PC-3 (cell line): Measurements from ENCODE around the gene ESPNL. TPM values are rescaled to one million over a fixed set of nuclear protein-coding genes. Genes with fewer than 3 reads are reported as not detected.

ENCODE experiments used
- ATAC-seq: fragments of 200-7000 bp; cut with Tn5 transposase; 2 replicates; pipeline ENCODE4 v1.9.1; 2020; ENCODE audit warnings: mild to moderate bottlenecking, moderate library complexity
- BruUV-seq: library from RNA; stranded (reverse); fragments of 400-500 nt; replicated peaks from 2 replicates; lab custom pipeline; 2021; lab: Mats Ljungman, UMichigan
- CTCF ChIA-PET: fragments of 300-600 bp; sonication (Branson Sonifier 250); formaldehyde crosslinking; loops from one replicate; lab custom pipeline; 2022; ENCODE audit warnings: antibody characterized with exemption; lab: Charles Lee
- POLR2A ChIA-PET: fragments of 300-600 bp; sonication (Branson Sonifier 250); formaldehyde crosslinking; loops from one replicate; lab custom pipeline; 2022; ENCODE audit warnings: antibody characterized with exemption; ENCODE audit not compliant: unreplicated experiment; lab: Charles Lee
- DNase-seq: peaks from one replicate; pipeline ENCODE4 v3.0.0-alpha.2; 2015
- H2AFZ ChIP-seq: fragments of 300-600 bp; sonication (generic); 2 replicates; pipeline ENCODE4 v1.6.0; 2016; ENCODE audit warnings: antibody characterized with exemption, low read length
- H3F3A ChIP-seq: fragments of 300-600 bp; sonication (generic); one replicate; pipeline ENCODE4 v1.6.0; 2017; ENCODE audit warnings: antibody characterized with exemption, low read length, control low read depth, mild to moderate bottlenecking; ENCODE audit not compliant: unreplicated experiment
- H3K27ac ChIP-seq: fragments of 300-600 bp; sonication (generic); 2 replicates; pipeline ENCODE4 v1.5.1; 2016; ENCODE audit warnings: mild to moderate bottlenecking, low read length
- H3K27me3 ChIP-seq: fragments of 300-600 bp; sonication (generic); 2 replicates; pipeline ENCODE4 v1.6.1; 2016; ENCODE audit warnings: low read length, mixed read lengths
- H3K36me3 ChIP-seq: fragments of 300-600 bp; sonication (generic); 2 replicates; pipeline ENCODE4 v1.6.1; 2016; ENCODE audit warnings: low read depth, mixed run types, low read length, mixed read lengths
- H3K4me1 ChIP-seq: fragments of 300-600 bp; sonication (generic); 2 replicates; pipeline ENCODE4 v1.5.1; 2016; ENCODE audit warnings: low read length; ENCODE audit not compliant: insufficient read depth
- H3K4me2 ChIP-seq: fragments of 300-600 bp; sonication (generic); 2 replicates; pipeline ENCODE4 v1.6.0; 2016; ENCODE audit warnings: low read length
- H3K4me3 ChIP-seq: fragments of 300-600 bp; sonication (generic); 2 replicates; pipeline ENCODE4 v1.5.1; 2016; ENCODE audit warnings: mild to moderate bottlenecking, low read length, mixed read lengths
- H3K79me2 ChIP-seq: fragments of 300-600 bp; sonication (generic); 2 replicates; pipeline ENCODE4 v1.6.1; 2017; ENCODE audit warnings: low read length, mixed read lengths
- H3K9ac ChIP-seq: fragments of 300-600 bp; sonication (generic); 2 replicates; pipeline ENCODE4 v1.6.0; 2016; ENCODE audit warnings: mild to moderate bottlenecking, low read length
- H3K9me2 ChIP-seq: fragments of 300-600 bp; sonication (generic); replicated peaks from 2 replicates; pipeline ENCODE4 v1.6.1; 2016; ENCODE audit warnings: mixed run types, low read length, mixed read lengths
- H3K9me3 ChIP-seq: fragments of 300-600 bp; sonication (generic); 2 replicates; pipeline ENCODE4 v1.6.1; 2016; ENCODE audit warnings: low read length, mixed read lengths
- H4K20me1 ChIP-seq: fragments of 300-600 bp; sonication (generic); 2 replicates; pipeline ENCODE4 v1.6.1; 2016; ENCODE audit warnings: low read length, mixed read lengths
- CTCF ChIP-seq: fragments of 300-600 bp; sonication (generic); conservative IDR thresholded peaks from 2 replicates; pipeline ENCODE4 v1.5.1; 2017; ENCODE audit warnings: antibody characterized with exemption, low read depth, mild to moderate bottlenecking, low read length
- EZH2 ChIP-seq: fragments of 300-600 bp; sonication (generic); IDR thresholded peaks from one replicate; pipeline ENCODE4 v1.6.1; 2017; ENCODE audit warnings: antibody characterized with exemption, mild to moderate bottlenecking, low read length; ENCODE audit not compliant: unreplicated experiment
- EZH2phosphoT487 ChIP-seq: fragments of 300-600 bp; sonication (generic); IDR thresholded peaks from 2 replicates; pipeline ENCODE4 v1.6.1; 2018; ENCODE audit warnings: mild to moderate bottlenecking, antibody characterized with exemption, low read length, borderline replicate concordance
- intact Hi-C: fragments of 100-400 bp; cut with micrococcal nuclease; formaldehyde crosslinking; loops from 2 replicates; pipeline ENCODE4 v1.9.0; 2023
- total RNA-seq: library from RNA; depleted of rRNA; stranded (reverse); fragments of >200 nt; gene quantifications from 2 replicates; pipeline ENCODE4 v1.2.3, GENCODE V29; 2014

The ESPNL gene
- total RNA-seq, 1 experiment from 2014 or later: not detected

GRCh38 chr2:238171575-238172187 lies 71.5 kb downstream of the ESPNL start:
- no peaks in the 10 kb centered on the region for H3F3A ChIP-seq
- H3K79me2 ChIP-seq: no peaks in the 10 kb centered on the region
- H3K4me2 ChIP-seq: no peak overlapping the region
- H3K9me2 ChIP-seq: no peaks in the 10 kb centered on the region
- no peak overlapping the region for H3K9ac ChIP-seq
- peaks cover 23% of the 10 kb centered on the region; the same call in 1 of the 2 replicates for H3K36me3 ChIP-seq
- no peak overlapping the region for H2AFZ ChIP-seq
- no peak overlapping the region for H3K4me3 ChIP-seq
- no peaks in the 10 kb centered on the region for H3K9me3 ChIP-seq
- no peak overlapping the region for H3K27ac ChIP-seq
- peaks cover 25% of the 10 kb centered on the region for H3K4me1 ChIP-seq
- CTCF ChIA-PET: no interaction called here
- H4K20me1 ChIP-seq: no peaks in the 10 kb centered on the region
- ATAC-seq: no peak
- no peak for DNase-seq
- TF ChIP-seq CTCF: no peak
- no peak for TF ChIP-seq EZH2
- no peak for TF ChIP-seq EZH2phosphoT487
- POLR2A ChIA-PET: no interaction called here
- BruUV-seq: no TSS peak
- no peaks in the 10 kb centered on the region for H3K27me3 ChIP-seq
- intact Hi-C loops: no loop called here

GRCh38 chr2:238172439-238172838 lies 72.3 kb downstream of the ESPNL start:
- ChIA-PET POLR2A (no interaction called here), CTCF (no interaction called here)
- no peak overlapping the region for H3K4me2 ChIP-seq
- no peak overlapping the region for H3K4me3 ChIP-seq
- peaks cover 31% of the 10 kb centered on the region for H3K36me3 ChIP-seq
- no peaks in the 10 kb centered on the region for H4K20me1 ChIP-seq
- ATAC-seq: no peak
- H3K9me2 ChIP-seq: no peaks in the 10 kb centered on the region
- intact Hi-C loops: no loop called here
- DNase-seq: no peak
- no peak overlapping the region for H3K9ac ChIP-seq
- peaks cover 25% of the 10 kb centered on the region for H3K4me1 ChIP-seq
- BruUV-seq: no TSS peak
- no peaks in the 10 kb centered on the region for H3K9me3 ChIP-seq
- H3K27me3 ChIP-seq: no peaks in the 10 kb centered on the region
- H3K27ac ChIP-seq: no peak overlapping the region
- H3K79me2 ChIP-seq: no peaks in the 10 kb centered on the region
- TF ChIP-seq CTCF (no peak), EZH2phosphoT487 (no peak), EZH2 (no peak)
- no peak overlapping the region for H2AFZ ChIP-seq
- H3F3A ChIP-seq: no peaks in the 10 kb centered on the region

GRCh38 chr2:238173692-238174091 lies 73.6 kb downstream of the ESPNL start:
- no peaks in the 10 kb centered on the region for H3K79me2 ChIP-seq
- H3K4me2 ChIP-seq: no peak overlapping the region
- H3F3A ChIP-seq: no peaks in the 10 kb centered on the region
- no peak for ATAC-seq
- intact Hi-C loops: no loop called here
- ChIA-PET CTCF (no interaction called here), POLR2A (no interaction called here)
- no peak overlapping the region for H2AFZ ChIP-seq
- BruUV-seq: no TSS peak
- H3K36me3 ChIP-seq: peaks cover 36% of the 10 kb centered on the region
- H3K27me3 ChIP-seq: no peaks in the 10 kb centered on the region
- no peak overlapping the region for H3K9ac ChIP-seq
- no peak overlapping the region for H3K4me3 ChIP-seq
- H3K9me3 ChIP-seq: no peaks in the 10 kb centered on the region
- H3K4me1 ChIP-seq: peaks cover 21% of the 10 kb centered on the region
- no peak for DNase-seq
- no peaks in the 10 kb centered on the region for H4K20me1 ChIP-seq
- no peaks in the 10 kb centered on the region for H3K9me2 ChIP-seq
- TF ChIP-seq EZH2 (no peak), CTCF (peak; percentile 45), EZH2phosphoT487 (no peak)
- H3K27ac ChIP-seq: no peak overlapping the region
